GM12892 (cell line): ENCODE results near the gene KRTAP10-6.

Experiments used
- POLR2AphosphoS5 ChIP-seq: IDR thresholded peaks from 2 replicates; pipeline ENCODE4 v1.6.1; 2011; ENCODE audit warnings: low read depth, low read length, control low read depth
- TAF1 ChIP-seq: IDR thresholded peaks from 2 replicates; pipeline ENCODE4 v1.6.1; 2011; ENCODE audit warnings: low read depth, mild to moderate bottlenecking, control low read depth, low read length, borderline replicate concordance

GRCh38 chr21:44571844-44572782 lies 20.2 kb downstream of the KRTAP10-6 start:
- TF ChIP-seq TAF1, result no peak
- no peak for TF ChIP-seq POLR2AphosphoS5
